Stimulated activated CD4-positive, alpha-beta T cell treated with anti-CD3 and anti-CD28 coated beads, Interleukin-2, amount 100 ng/mL, for 24 hours (primary cell): ENCODE data around the gene PIP5K1B.
"Not testable (repeated sequence)": the region's sequence is repeated elsewhere in the genome, so short reads cannot be mapped to it uniquely, and the experiment has no call there.

Experiments used
- DNase-seq, 2 donors: peaks; one replicate each; pipeline ENCODE4 v3.0.0-alpha.2; 2020

PIP5K1B gene

GRCh38 chr9:68704814-68705530, at the start of gene PIP5K1B:
Gene PIP5K1B (plus strand): TSS chr9:68705240. CDS start chr9:68822615, 117,375 bp downstream.
- peak; percentile 32 to 68 for DNase-seq

GRCh38 chr9:68664036-68664435, 41.0 kb upstream of the PIP5K1B start:
- no peak for DNase-seq

- DNase-seq, result no peak
Measured at GRCh38 chr9:68668127-68668526, 36.9 kb upstream of the PIP5K1B start.

GRCh38 chr9:68669218-68669617, 35.8 kb upstream of the PIP5K1B start:
- no peak for DNase-seq

GRCh38 chr9:68672215-68672614, 32.8 kb upstream of the PIP5K1B start:
- DNase-seq, result no peak

GRCh38 chr9:68672625-68673024, 32.4 kb upstream of the PIP5K1B start:
- no peak for DNase-seq

GRCh38 chr9:68678430-68678829, 26.6 kb upstream of the PIP5K1B start:
- DNase-seq, result no peak

GRCh38 chr9:68683433-68683832, 21.6 kb upstream of the PIP5K1B start:
- no peak for DNase-seq

GRCh38 chr9:68685213-68685612, 19.8 kb upstream of the PIP5K1B start:
- DNase-seq, result no peak

- DNase-seq, result peak in 1 of 2 donors; percentile 47
Measured at GRCh38 chr9:68685770-68686169, 19.3 kb upstream of the PIP5K1B start.

GRCh38 chr9:68690088-68690487, 15.0 kb upstream of the PIP5K1B start:
- no peak for DNase-seq

- no peak for DNase-seq
Measured at GRCh38 chr9:68692519-68692918, 12.5 kb upstream of the PIP5K1B start.

GRCh38 chr9:68694125-68694524, 10.9 kb upstream of the PIP5K1B start:
- no peak for DNase-seq

- no peak for DNase-seq
Measured at GRCh38 chr9:68697851-68698250, 7.2 kb upstream of the PIP5K1B start.

GRCh38 chr9:68698943-68699509, 6.0 kb upstream of the PIP5K1B start:
- no peak for DNase-seq

- not testable (repeated sequence) for DNase-seq
Measured at GRCh38 chr9:68699625-68700024, 5.4 kb upstream of the PIP5K1B start.

GRCh38 chr9:68702493-68702892, 2.5 kb upstream of the PIP5K1B start:
- no peak for DNase-seq

- no peak for DNase-seq
Measured at GRCh38 chr9:68703672-68704071, 1.4 kb upstream of the PIP5K1B start.

GRCh38 chr9:68704498-68704813, 584 bp upstream of the PIP5K1B start:
- DNase-seq, result no peak

- DNase-seq, result peak in 1 of 2 donors; percentile 12
Measured at GRCh38 chr9:68705531-68706362, 707 bp downstream of the PIP5K1B start.

- DNase-seq, result peak in 1 of 2 donors; percentile 5
Measured at GRCh38 chr9:68706363-68707201, 1.5 kb downstream of the PIP5K1B start.

GRCh38 chr9:68707801-68708488, 2.9 kb downstream of the PIP5K1B start:
- DNase-seq, result no peak
